PC-9 (cell line): ENCODE results near the gene ZFPL1. TPM values are rescaled to one million over a fixed set of nuclear protein-coding genes. Genes with fewer than 3 reads are reported as not detected.

Experiments
- BruUV-seq: library from RNA; stranded (reverse); fragments of 400-500 nt; replicated peaks from 2 replicates; lab custom pipeline; 2021; lab: Mats Ljungman, UMichigan
- CTCF ChIA-PET: fragments of 300-600 bp; sonication (Branson Sonifier 250); formaldehyde crosslinking; loops from one replicate; lab custom pipeline; 2022; ENCODE audit warnings: antibody characterized with exemption; lab: Charles Lee
- POLR2A ChIA-PET: fragments of 300-600 bp; sonication (Branson Sonifier 250); formaldehyde crosslinking; loops from one replicate; lab custom pipeline; 2022; ENCODE audit warnings: antibody characterized with exemption; ENCODE audit not compliant: unreplicated experiment; lab: Charles Lee
- DNase-seq, 2 experiments: peaks; one replicate each; pipeline versions ENCODE4 v3.0.0 to v3.0.0-alpha.2; 2015 to 2022; ENCODE audit warnings: mixed read lengths in 1 of 2
- H2AFZ ChIP-seq: fragments of 200-600 bp; sonication (generic); 2 replicates; pipeline ENCODE4 v1.8.1; 2017; ENCODE audit warnings: antibody characterized with exemption
- H3F3A ChIP-seq: fragments of 200-600 bp; sonication (generic); 2 replicates; pipeline ENCODE4 v1.8.1; 2017; ENCODE audit warnings: antibody characterized with exemption, mild to moderate bottlenecking, low read depth; ENCODE audit not compliant: insufficient read depth
- H3K27ac ChIP-seq: fragments of 200-600 bp; sonication (generic); 2 replicates; pipeline ENCODE4 v1.6.1; 2016; ENCODE audit warnings: mixed run types
- H3K27me3 ChIP-seq: fragments of 200-600 bp; sonication (generic); 2 replicates; pipeline ENCODE4 v1.6.1; 2016; ENCODE audit warnings: low read depth, mixed run types; ENCODE audit not compliant: insufficient read depth
- H3K36me3 ChIP-seq: fragments of 200-600 bp; sonication (generic); 2 replicates; pipeline ENCODE4 v1.6.1; 2016; ENCODE audit warnings: low read depth, mixed run types
- H3K4me1 ChIP-seq: fragments of 200-600 bp; sonication (generic); replicated peaks from 2 replicates; pipeline ENCODE4 v1.6.1; 2016; ENCODE audit warnings: mixed run types; ENCODE audit not compliant: insufficient read depth
- H3K4me2 ChIP-seq: fragments of 200-600 bp; sonication (generic); 2 replicates; pipeline ENCODE4 v1.6.1; 2017; ENCODE audit warnings: mixed run types
- H3K4me3 ChIP-seq: fragments of 200-600 bp; sonication (generic); 2 replicates; pipeline ENCODE4 v1.6.1; 2016; ENCODE audit warnings: mixed run types
- H3K79me2 ChIP-seq: fragments of 200-600 bp; sonication (generic); 2 replicates; pipeline ENCODE4 v1.6.1; 2017; ENCODE audit warnings: low read depth, mixed run types
- H3K9me2 ChIP-seq: fragments of 200-600 bp; sonication (generic); 2 replicates; pipeline ENCODE4 v1.8.1; 2017; ENCODE audit warnings: mild to moderate bottlenecking; ENCODE audit not compliant: insufficient read depth
- H3K9me3 ChIP-seq: fragments of 200-600 bp; sonication (generic); 2 replicates; pipeline ENCODE4 v1.8.1; 2016; ENCODE audit warnings: low read depth; ENCODE audit not compliant: insufficient read depth
- H4K20me1 ChIP-seq: fragments of 200-600 bp; sonication (generic); 2 replicates; pipeline ENCODE4 v1.8.1; 2017; ENCODE audit not compliant: insufficient read depth
- CTCF ChIP-seq: fragments of 200-600 bp; sonication (generic); conservative IDR thresholded peaks from 2 replicates; pipeline ENCODE4 v1.6.1; 2017; ENCODE audit warnings: mixed run types, antibody characterized with exemption, mild to moderate bottlenecking, moderate library complexity
- EZH2 ChIP-seq: fragments of 200-600 bp; sonication (generic); IDR thresholded peaks from 2 replicates; pipeline ENCODE4 v1.8.0; 2017; ENCODE audit warnings: antibody characterized with exemption, low read depth
- intact Hi-C: fragments of 100-400 bp; cut with micrococcal nuclease; formaldehyde crosslinking; loops from one replicate; pipeline ENCODE4 v1.10.0; 2022; ENCODE audit not compliant: unreplicated experiment
- total RNA-seq: library from RNA; stranded (reverse); gene quantifications from 2 replicates; pipeline ENCODE4 v1.2.3, GENCODE V29; 2021

The ZFPL1 gene
- total RNA-seq, 1 experiment from 2014 or later, result 68.2 TPM

DNA sequence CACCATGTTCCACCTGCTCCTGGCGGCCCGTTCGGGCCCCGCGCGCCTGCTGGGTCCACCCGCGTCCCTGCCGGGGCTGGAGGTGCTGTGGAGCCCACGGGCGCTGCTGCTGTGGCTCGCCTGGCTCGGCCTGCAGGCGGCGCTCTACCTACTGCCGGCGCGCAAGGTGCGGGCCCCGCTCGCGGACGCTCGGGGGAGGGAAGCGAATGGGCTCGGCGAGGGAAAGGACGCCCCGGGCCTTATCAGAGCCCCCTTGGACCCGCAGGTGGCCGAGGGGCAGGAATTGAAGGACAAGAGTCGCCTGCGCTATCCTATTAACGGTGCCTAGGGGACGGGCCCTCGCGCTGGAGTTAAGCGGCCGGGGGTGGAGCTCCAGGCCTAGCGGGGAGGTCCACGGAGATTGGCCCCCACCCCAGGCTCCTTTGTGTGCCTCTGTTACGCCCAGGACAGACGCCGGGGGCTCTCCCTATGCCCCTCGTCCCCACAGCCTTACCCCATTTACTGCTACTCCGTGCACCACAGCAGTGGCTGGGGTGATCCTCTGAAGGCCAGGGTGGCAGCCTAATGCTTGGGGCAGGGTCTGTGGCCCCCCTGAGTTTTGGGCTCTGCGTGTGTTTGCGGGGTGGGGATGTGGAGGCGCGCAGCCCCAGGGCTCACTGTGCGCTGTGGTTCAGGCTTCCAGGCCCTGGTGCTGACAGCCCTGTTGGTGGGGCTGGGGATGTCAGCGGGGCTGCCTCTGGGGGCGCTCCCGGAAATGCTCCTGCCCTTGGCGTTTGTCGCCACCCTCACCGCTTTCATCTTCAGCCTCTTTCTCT, 28.7 kb downstream of the ZFPL1 start:
- TF ChIP-seq CTCF, result peak; percentile 90
- TF ChIP-seq EZH2, result no peak
- H4K20me1 ChIP-seq, result no peaks in the 10 kb centered on the region
- H3K27me3 ChIP-seq, result no peaks in the 10 kb centered on the region
- DNase-seq, result peak in 1 of 2 experiments; percentile 63
- peak overlapping the region; percentile 78 for H3K4me3 ChIP-seq
- no peak overlapping the region for H3K27ac ChIP-seq
- peaks cover 40% of the 10 kb centered on the region for H3K4me1 ChIP-seq
- H3K9me3 ChIP-seq, result no peaks in the 10 kb centered on the region
- no peaks in the 10 kb centered on the region for H3K36me3 ChIP-seq
- peak overlapping the region; percentile 100 for H3K4me2 ChIP-seq
- H3K9me2 ChIP-seq, result no peaks in the 10 kb centered on the region
- intact Hi-C loops, result loop anchor here (5.0 kb wide), 1 partner anchor 220 kb away; the partner anchor contains the start of gene DPF2
- peaks cover 36% of the 10 kb centered on the region for H3K79me2 ChIP-seq
- no TSS peak for BruUV-seq
- H3F3A ChIP-seq, result peaks cover 63% of the 10 kb centered on the region
- H2AFZ ChIP-seq, result peak overlapping the region; percentile 52; the same call in 1 of the 2 replicates
- POLR2A ChIA-PET, result interaction anchor here (0.6 to 0.7 kb wide), 6 partner anchors 9 to 267 kb away, joined by 3 to 21 read pairs (median 4); partner anchors contain the start of gene FAU
- CTCF ChIA-PET, result interaction anchor here (0.5 to 1.5 kb wide), 7 partner anchors 69 to 710 kb away, joined by 3 to 6 read pairs (median 3); partner anchors contain the start of genes CAPN1 and SLC25A45

DNA sequence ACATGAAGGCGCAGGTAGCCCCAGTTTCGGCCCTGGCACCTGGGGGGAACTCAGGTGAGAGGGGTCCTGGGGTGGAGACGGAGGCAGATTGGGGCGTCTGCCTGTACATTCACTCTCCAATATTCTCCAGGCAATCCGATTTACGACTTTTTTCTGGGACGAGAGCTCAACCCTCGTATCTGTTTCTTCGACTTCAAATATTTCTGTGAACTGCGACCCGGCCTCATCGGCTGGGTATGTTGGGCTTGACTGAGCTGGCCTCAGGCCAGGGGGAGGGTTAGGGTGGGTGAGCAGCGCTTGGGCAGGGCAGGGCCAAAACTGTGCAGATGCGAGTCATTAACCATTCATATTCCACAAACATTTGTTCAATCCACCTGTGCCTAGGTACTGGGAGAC, 29.3 kb downstream of the ZFPL1 start:
- Histone ChIP-seq H3F3A (peaks cover 69% of the 10 kb centered on the region), H3K27ac (no peak overlapping the region), H2AFZ (no peak overlapping the region), H3K36me3 (no peaks in the 10 kb centered on the region), H4K20me1 (0 out of 2 replicates have a peak, but pooled peaks cover 5% of the 10 kb centered on the region), H3K4me3 (peak overlapping the region; percentile 78; the same call in 1 of the 2 replicates), H3K9me2 (no peaks in the 10 kb centered on the region), H3K4me1 (peaks cover 40% of the 10 kb centered on the region), H3K27me3 (no peaks in the 10 kb centered on the region), H3K9me3 (no peaks in the 10 kb centered on the region), H3K79me2 (peaks cover 36% of the 10 kb centered on the region), H3K4me2 (peak overlapping the region; percentile 100)
- no peak for TF ChIP-seq CTCF
- TF ChIP-seq EZH2, result no peak
- POLR2A ChIA-PET, result interaction anchor here (0.5 to 0.6 kb wide), 5 partner anchors 162 to 775 kb away, joined by 3 to 21 read pairs (median 4); partner anchors contain the start of gene FIBP
- CTCF ChIA-PET, result interaction anchor here (0.5 to 1.5 kb wide), 6 partner anchors 19 to 297 kb away, joined by 3 to 5 read pairs (median 3); partner anchors contain the start of genes CAPN1 and SLC25A45
- DNase-seq, result peak in 1 of 2 experiments; percentile 19
- BruUV-seq, result no TSS peak
- intact Hi-C loops, result loop anchor here (5.0 kb wide), 1 partner anchor 219 kb away; the partner anchor contains the start of gene DPF2

DNA sequence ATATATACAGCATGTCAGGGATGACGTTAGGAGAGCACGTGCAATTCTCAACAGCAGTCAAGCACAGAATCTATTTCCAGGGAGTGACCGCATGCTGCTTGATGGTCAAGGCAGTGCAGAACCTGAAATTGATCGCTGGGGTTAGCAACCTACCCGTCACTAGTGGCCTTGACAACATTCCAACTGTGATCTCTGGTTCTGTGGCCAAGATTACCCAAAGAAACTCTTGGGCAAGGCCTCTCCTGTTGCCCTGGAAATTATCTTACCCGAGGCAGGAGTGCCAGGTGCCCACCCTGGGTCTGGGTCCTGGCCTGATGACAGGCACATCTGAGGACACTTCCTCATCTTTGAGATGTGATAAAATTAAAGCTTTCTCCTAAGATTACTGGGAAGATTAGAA, 29.8 kb downstream of the ZFPL1 start:
- peaks cover 37% of the 10 kb centered on the region for H3K4me1 ChIP-seq
- ChIA-PET POLR2A (interaction anchor here (0.5 to 0.6 kb wide), 4 partner anchors 67 to 774 kb away, joined by 4 to 14 read pairs (median 5); partner anchors contain the start of gene FIBP), CTCF (interaction anchor here (1.2 to 1.5 kb wide), 2 partner anchors 19 to 68 kb away, joined by 3 to 5 read pairs; partner anchors contain the start of gene CAPN1)
- peaks cover 36% of the 10 kb centered on the region for H3K79me2 ChIP-seq
- no peaks in the 10 kb centered on the region for H3K9me2 ChIP-seq
- peaks cover 71% of the 10 kb centered on the region for H3F3A ChIP-seq
- no peak overlapping the region for H3K4me3 ChIP-seq
- H3K9me3 ChIP-seq, result no peaks in the 10 kb centered on the region
- 0 out of 2 replicates have a peak, but pooled peaks cover 9% of the 10 kb centered on the region for H4K20me1 ChIP-seq
- no peak overlapping the region for H2AFZ ChIP-seq
- intact Hi-C loops, result loop anchor here (5.0 kb wide), 1 partner anchor 218 kb away; the partner anchor contains the start of gene DPF2
- no peaks in the 10 kb centered on the region for H3K36me3 ChIP-seq
- no peak for DNase-seq
- H3K27me3 ChIP-seq, result no peaks in the 10 kb centered on the region
- no peak overlapping the region for H3K27ac ChIP-seq
- TF ChIP-seq EZH2 (no peak), CTCF (no peak)
- BruUV-seq, result TSS peak; percentile 15
- H3K4me2 ChIP-seq, result peak overlapping the region; percentile 100; the same call in 1 of the 2 replicates
